ENCODE measurements around the gene BNIP5.
"Not testable (repeated sequence)": the region's sequence is repeated elsewhere in the genome, so short reads cannot be mapped to it uniquely, and the experiment has no call there.

BNIP5 gene

DNA sequence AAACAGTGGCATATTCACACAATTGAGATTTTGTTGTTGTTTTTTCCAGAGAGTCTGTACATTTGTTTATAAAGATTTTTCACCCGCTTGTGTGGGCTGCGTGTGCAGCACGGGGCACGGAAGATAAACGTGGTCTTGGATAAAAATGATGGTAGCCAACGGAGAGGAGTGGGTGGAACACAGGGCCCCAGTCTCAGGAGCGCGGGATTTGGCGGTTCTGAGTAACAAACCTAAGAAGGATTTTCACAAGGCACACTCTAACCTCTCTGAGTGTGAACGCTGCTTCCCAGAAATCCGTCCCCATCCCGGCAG lies 3.6 kb upstream of the BNIP5 start:
- Histone ChIP-seq H3K9ac (ENCODE audit: low read length in 2 of 2) (no peak overlapping the region), H3K27ac (ENCODE audit: low read length) (no peak overlapping the region), H3K36me3 (ENCODE audit: control insufficient read depth in 2 of 2, insufficient read depth in 2 of 2, low read length in 2 of 2) (no peaks in the 10 kb centered on the region), H3K4me3 (ENCODE audit: low read length in 2 of 2) (no peak overlapping the region), H3K27me3 (ENCODE audit: control insufficient read depth in 1 of 2, insufficient read depth in 2 of 2, low read length in 2 of 2) (peaks cover 7 to 12% of the 10 kb centered on the region in 2 donors), H3K4me1 (ENCODE audit: control insufficient read depth, insufficient read depth, low read length) (peaks cover 4% of the 10 kb centered on the region), H3K9me3 (ENCODE audit: control insufficient read depth in 2 of 2, low read length in 2 of 2) (no peaks in the 10 kb centered on the region)

DNA sequence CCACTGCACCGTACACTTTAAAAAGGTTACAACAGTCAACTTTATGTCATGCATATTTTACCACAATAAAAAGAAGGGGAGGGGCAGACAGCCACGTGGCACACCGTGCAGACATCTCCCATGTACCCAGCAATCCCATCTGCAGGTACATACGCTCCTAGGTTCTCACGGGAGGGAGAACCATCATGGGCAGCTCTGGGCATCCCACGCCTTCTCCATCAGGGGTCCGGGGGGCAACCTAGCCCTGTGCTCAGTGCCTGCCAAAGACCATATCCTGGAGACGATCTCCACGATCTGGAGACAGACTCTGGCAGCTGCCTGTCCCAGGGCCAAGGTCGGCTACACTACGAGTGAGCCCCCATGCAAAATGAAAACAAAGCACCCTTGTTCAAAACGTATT lies 2.5 kb upstream of the BNIP5 start:
- peaks cover 7 to 15% of the 10 kb centered on the region in 2 donors for H3K27me3 ChIP-seq (ENCODE audit: control insufficient read depth in 1 of 2, insufficient read depth in 2 of 2, low read length in 2 of 2)
- no peaks in the 10 kb centered on the region for H3K9me3 ChIP-seq (ENCODE audit: control insufficient read depth in 2 of 2, low read length in 2 of 2)
- H3K9ac ChIP-seq (ENCODE audit: low read length in 2 of 2), result no peak overlapping the region
- no peaks in the 10 kb centered on the region for H3K36me3 ChIP-seq (ENCODE audit: control insufficient read depth in 2 of 2, insufficient read depth in 2 of 2, low read length in 2 of 2)
- peaks cover 4% of the 10 kb centered on the region for H3K4me1 ChIP-seq (ENCODE audit: control insufficient read depth, insufficient read depth, low read length)
- H3K4me3 ChIP-seq (ENCODE audit: low read length in 2 of 2), result no peak overlapping the region
- no peak overlapping the region for H3K27ac ChIP-seq (ENCODE audit: low read length)

DNA sequence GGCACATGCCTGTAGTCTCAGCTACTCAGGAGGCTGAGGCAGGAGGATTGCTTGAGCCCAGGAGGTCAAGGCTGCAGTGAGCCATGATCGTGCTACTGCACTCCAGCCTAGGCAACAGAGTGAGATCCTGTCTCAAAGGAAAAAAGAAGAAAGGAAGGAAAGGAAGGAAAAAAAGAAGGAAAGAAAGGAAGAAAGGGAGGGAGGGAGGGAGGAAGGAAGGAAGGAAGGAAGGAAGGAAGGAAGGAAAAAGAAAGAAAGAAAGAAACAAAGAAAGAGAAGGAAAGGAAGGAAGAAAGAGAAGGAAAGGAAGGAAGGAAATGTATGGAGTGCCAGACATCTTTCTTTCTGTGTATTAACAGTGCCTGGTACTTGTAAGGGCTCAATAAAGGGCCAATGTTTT lies 1.5 kb upstream of the BNIP5 start:
- not testable (repeated sequence) for H3K36me3 ChIP-seq (ENCODE audit: control insufficient read depth in 2 of 2, insufficient read depth in 2 of 2, low read length in 2 of 2); H3K27ac ChIP-seq (ENCODE audit: low read length); H3K4me3 ChIP-seq (ENCODE audit: low read length in 2 of 2); H3K9ac ChIP-seq (ENCODE audit: low read length in 2 of 2); H3K4me1 ChIP-seq (ENCODE audit: control insufficient read depth, insufficient read depth, low read length); H3K9me3 ChIP-seq (ENCODE audit: control insufficient read depth in 2 of 2, low read length in 2 of 2)
- H3K27me3 ChIP-seq (ENCODE audit: control insufficient read depth in 1 of 2, insufficient read depth in 2 of 2, low read length in 2 of 2), result peaks cover 7 to 18% of the 10 kb centered on the region in 2 donors

DNA sequence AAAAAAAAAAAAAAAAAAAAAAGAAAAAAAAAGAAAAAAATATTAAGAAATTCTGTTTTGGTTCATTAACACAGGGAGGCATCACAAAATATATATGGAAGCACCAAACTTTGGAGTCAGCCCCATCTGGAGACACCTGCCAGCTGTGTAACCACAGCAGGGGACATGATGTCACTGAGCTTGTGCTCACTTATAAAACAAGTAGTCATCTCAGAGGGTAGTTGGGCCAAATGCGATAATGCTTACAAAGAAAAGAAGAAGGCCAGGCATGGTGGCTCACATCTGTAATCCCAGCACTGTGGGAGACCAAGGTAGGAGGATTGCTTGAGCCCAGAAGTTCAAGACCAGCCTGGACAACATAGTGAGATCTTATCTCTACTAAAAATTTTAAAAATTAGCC lies 1.1 kb upstream of the BNIP5 start:
- peaks cover 6% of the 10 kb centered on the region for H3K4me1 ChIP-seq (ENCODE audit: control insufficient read depth, insufficient read depth, low read length)
- no peak overlapping the region for H3K9ac ChIP-seq (ENCODE audit: low read length in 2 of 2)
- no peak overlapping the region for H3K4me3 ChIP-seq (ENCODE audit: low read length in 2 of 2)
- H3K36me3 ChIP-seq (ENCODE audit: control insufficient read depth in 2 of 2, insufficient read depth in 2 of 2, low read length in 2 of 2), result no peaks in the 10 kb centered on the region
- H3K27ac ChIP-seq (ENCODE audit: low read length), result no peak overlapping the region
- peaks cover 7 to 18% of the 10 kb centered on the region in 2 donors for H3K27me3 ChIP-seq (ENCODE audit: control insufficient read depth in 1 of 2, insufficient read depth in 2 of 2, low read length in 2 of 2)
- no peaks in the 10 kb centered on the region for H3K9me3 ChIP-seq (ENCODE audit: control insufficient read depth in 2 of 2, low read length in 2 of 2)

DNA sequence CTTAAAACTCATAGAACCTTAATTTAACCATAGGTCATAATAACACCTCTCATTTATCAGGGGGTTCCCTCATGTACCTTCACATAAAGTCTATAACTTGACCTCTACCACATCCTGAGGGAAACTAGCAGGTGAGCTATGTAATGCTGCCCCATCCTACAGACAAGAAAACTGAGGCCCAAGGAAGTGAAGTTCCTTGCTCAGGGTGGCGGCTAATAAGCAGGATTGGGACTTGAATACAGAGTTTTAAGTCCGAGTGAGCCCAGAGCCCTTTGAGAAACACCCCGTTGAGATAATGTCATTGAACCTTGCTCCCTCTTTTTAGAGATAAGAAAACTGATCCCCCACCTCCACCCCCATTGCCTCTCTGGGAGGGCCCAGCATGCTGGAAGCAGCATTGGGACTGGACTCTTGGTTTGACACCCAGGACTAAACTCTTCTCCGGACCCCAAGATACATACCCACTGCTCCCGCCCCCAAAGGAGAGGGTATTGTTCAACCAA lies 429 bp downstream of the BNIP5 start:
- Histone ChIP-seq H3K27ac (ENCODE audit: low read length) (no peak overlapping the region), H3K9ac (ENCODE audit: low read length in 2 of 2) (no peak overlapping the region), H3K4me1 (ENCODE audit: control insufficient read depth, insufficient read depth, low read length) (peaks cover 6% of the 10 kb centered on the region), H3K36me3 (ENCODE audit: control insufficient read depth in 2 of 2, insufficient read depth in 2 of 2, low read length in 2 of 2) (no peaks in the 10 kb centered on the region), H3K27me3 (ENCODE audit: control insufficient read depth in 1 of 2, insufficient read depth in 2 of 2, low read length in 2 of 2) (peaks cover 7 to 19% of the 10 kb centered on the region in 2 donors), H3K9me3 (ENCODE audit: control insufficient read depth in 2 of 2, low read length in 2 of 2) (no peaks in the 10 kb centered on the region), H3K4me3 (ENCODE audit: low read length in 2 of 2) (no peak overlapping the region)

DNA sequence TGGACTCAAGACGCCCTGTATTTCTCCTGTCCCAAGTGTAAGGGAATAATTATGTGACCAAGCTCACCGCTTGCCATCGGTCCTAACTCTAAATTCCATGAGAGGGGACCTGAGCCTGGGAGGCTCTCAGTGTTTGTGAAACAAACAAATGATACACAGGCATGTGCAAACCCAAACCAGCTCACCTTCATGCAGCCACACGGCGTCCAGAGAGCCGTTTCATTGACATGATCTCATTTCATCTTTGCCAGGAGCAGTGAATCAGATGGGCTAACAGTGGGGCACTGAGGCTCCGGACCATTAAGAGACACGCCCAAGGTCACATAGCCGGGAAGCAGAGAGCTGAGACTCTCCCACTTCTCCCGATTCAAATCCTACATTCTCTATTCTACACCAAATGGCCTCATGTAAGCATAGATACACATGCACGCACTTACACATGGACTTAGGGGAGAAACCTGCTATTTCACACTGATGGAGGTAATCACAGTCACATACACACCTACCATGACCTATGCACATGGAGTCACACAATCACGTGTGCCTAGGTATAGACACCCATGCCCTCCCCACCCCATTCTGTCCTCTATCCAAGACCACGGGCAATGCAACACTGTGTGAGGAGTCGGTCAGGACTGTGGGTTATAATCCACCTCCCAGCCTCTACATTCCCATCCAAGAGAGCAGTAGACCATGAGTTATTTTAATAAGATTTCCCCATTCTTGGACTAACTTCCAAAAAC lies 1.1 kb downstream of the BNIP5 start:
- Histone ChIP-seq H3K27ac (ENCODE audit: low read length) (no peak overlapping the region), H3K27me3 (ENCODE audit: control insufficient read depth in 1 of 2, insufficient read depth in 2 of 2, low read length in 2 of 2) (peaks cover 7 to 17% of the 10 kb centered on the region in 2 donors), H3K4me1 (ENCODE audit: control insufficient read depth, insufficient read depth, low read length) (peaks cover 3% of the 10 kb centered on the region), H3K4me3 (ENCODE audit: low read length in 2 of 2) (no peak overlapping the region), H3K9me3 (ENCODE audit: control insufficient read depth in 2 of 2, low read length in 2 of 2) (no peaks in the 10 kb centered on the region), H3K9ac (ENCODE audit: low read length in 2 of 2) (no peak overlapping the region), H3K36me3 (ENCODE audit: control insufficient read depth in 2 of 2, insufficient read depth in 2 of 2, low read length in 2 of 2) (no peaks in the 10 kb centered on the region)

DNA sequence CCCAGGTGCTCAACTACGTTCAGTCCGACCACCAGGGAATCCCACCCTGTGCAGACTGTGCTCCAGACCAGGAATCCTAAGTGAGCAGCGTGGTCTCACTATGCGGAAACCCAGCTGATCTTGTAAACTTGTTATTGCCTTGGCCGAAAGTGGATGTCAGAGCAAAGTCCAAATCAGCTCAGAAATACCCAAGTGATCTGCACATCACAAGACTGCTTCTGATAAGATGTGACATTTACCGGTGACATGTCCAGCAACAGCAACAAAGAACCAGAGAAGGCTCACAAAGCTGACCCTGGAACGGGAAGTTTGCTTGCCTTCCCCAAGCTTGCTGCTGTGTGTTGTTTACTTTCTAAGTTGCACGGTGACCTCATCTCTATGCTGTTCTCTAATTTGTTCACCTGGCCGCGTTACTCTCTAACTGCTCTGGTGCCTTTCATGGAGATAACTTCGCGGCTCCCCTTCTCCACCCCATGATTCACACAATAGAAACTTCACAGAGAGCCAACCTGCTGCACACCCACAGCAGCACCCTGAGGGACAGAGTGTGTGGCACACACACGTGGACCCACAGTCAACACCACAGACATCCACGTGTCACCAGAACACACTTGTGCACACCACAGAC lies 1.7 kb downstream of the BNIP5 start:
- no peaks in the 10 kb centered on the region for H3K9me3 ChIP-seq (ENCODE audit: control insufficient read depth in 2 of 2, low read length in 2 of 2)
- H3K27me3 ChIP-seq (ENCODE audit: control insufficient read depth in 1 of 2, insufficient read depth in 2 of 2, low read length in 2 of 2), result peaks cover 7 to 20% of the 10 kb centered on the region in 2 donors
- H3K4me1 ChIP-seq (ENCODE audit: control insufficient read depth, insufficient read depth, low read length), result peaks cover 2% of the 10 kb centered on the region
- no peak overlapping the region for H3K27ac ChIP-seq (ENCODE audit: low read length)
- no peak overlapping the region for H3K9ac ChIP-seq (ENCODE audit: low read length in 2 of 2)
- no peak overlapping the region for H3K4me3 ChIP-seq (ENCODE audit: low read length in 2 of 2)
- H3K36me3 ChIP-seq (ENCODE audit: control insufficient read depth in 2 of 2, insufficient read depth in 2 of 2, low read length in 2 of 2), result no peaks in the 10 kb centered on the region

DNA sequence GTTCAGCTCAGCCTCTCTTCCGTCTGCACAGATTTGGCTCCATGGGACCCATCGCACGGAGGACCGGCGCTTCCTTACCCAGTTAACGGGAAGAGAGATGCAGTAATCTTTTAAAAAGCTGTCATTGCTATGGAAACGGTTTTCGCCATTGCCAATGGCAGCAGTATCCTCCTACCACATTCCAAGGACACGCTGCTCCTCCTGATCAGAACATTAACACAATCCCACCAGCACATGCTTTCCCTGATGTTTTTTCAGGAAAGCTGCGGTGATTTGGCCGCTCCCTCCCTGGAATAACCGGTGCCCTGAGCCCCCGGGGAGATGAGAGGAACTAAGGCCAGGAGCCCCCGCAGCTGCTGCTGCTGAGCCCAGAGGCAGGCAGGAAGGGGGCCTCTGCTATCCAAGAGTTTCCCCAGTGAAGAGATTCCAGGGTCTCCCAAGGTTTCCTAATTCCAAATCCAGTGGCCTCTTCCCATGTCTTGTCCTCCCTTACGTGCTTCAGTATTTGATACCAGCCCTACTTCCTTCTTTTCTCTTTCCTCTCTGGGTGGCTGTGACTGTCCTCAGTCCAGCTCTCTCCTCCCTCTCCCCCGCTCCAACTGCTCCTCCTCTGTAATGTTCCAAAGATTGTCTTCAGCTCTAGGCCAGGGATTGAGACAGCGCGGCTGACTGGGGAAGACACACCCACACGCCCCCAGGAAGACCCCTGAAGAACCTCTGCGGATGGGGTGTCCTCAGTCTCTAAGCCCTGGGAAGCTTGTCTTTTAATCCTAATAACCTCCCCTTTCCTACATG lies 2.6 kb downstream of the BNIP5 start:
- H3K9me3 ChIP-seq (ENCODE audit: control insufficient read depth in 2 of 2, low read length in 2 of 2), result no peaks in the 10 kb centered on the region
- no peak overlapping the region for H3K27ac ChIP-seq (ENCODE audit: low read length)
- no peaks in the 10 kb centered on the region for H3K36me3 ChIP-seq (ENCODE audit: control insufficient read depth in 2 of 2, insufficient read depth in 2 of 2, low read length in 2 of 2)
- peaks cover 7 to 20% of the 10 kb centered on the region in 2 donors for H3K27me3 ChIP-seq (ENCODE audit: control insufficient read depth in 1 of 2, insufficient read depth in 2 of 2, low read length in 2 of 2)
- peaks cover 2% of the 10 kb centered on the region for H3K4me1 ChIP-seq (ENCODE audit: control insufficient read depth, insufficient read depth, low read length)
- peak overlapping the region in 1 of 2 donors; percentile 5 for H3K9ac ChIP-seq (ENCODE audit: low read length in 2 of 2)
- H3K4me3 ChIP-seq (ENCODE audit: low read length in 2 of 2), result peak overlapping the region in 1 of 2 donors; percentile 29

DNA sequence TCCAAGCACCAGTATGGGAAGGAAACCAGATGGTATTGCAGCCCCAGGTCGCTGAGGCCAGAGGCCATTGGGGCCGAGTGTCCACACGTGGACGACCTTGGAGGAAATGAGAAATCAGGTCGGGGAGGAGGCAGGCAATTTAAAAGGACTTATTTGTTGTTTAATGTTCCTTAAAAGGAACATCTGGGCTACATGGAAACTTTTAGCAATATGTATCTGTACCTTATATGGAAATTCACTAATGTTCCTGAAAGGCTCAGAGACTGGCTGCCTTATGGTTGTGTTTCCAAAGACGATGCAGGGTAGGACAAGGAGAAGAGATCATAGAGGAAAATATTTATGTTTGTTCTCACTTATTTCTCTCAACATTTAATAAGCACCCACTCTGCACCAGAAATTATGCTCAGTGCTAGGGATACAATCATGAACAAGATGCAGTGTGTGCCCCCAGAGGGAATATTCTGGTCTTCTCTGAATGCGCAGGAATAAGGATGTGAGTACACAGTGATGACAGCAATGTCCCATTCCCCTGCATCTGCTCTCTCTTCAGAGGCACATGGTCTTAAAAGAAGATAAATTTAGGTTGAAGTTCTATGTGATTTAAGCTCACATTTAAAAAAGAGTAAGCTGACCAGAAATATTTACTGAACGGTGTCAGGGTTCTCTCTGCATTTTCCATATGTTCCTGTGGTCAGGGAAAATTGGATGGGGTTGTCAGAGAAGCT lies 3.4 kb downstream of the BNIP5 start:
- no peak overlapping the region for H3K9ac ChIP-seq (ENCODE audit: low read length in 2 of 2)
- H3K9me3 ChIP-seq (ENCODE audit: control insufficient read depth in 2 of 2, low read length in 2 of 2), result no peaks in the 10 kb centered on the region
- H3K4me3 ChIP-seq (ENCODE audit: low read length in 2 of 2), result no peak overlapping the region
- no peak overlapping the region for H3K27ac ChIP-seq (ENCODE audit: low read length)
- peaks cover 2% of the 10 kb centered on the region for H3K4me1 ChIP-seq (ENCODE audit: control insufficient read depth, insufficient read depth, low read length)
- H3K36me3 ChIP-seq (ENCODE audit: control insufficient read depth in 2 of 2, insufficient read depth in 2 of 2, low read length in 2 of 2), result no peaks in the 10 kb centered on the region
- H3K27me3 ChIP-seq (ENCODE audit: control insufficient read depth in 1 of 2, insufficient read depth in 2 of 2, low read length in 2 of 2), result peaks cover 7 to 20% of the 10 kb centered on the region in 2 donors

DNA sequence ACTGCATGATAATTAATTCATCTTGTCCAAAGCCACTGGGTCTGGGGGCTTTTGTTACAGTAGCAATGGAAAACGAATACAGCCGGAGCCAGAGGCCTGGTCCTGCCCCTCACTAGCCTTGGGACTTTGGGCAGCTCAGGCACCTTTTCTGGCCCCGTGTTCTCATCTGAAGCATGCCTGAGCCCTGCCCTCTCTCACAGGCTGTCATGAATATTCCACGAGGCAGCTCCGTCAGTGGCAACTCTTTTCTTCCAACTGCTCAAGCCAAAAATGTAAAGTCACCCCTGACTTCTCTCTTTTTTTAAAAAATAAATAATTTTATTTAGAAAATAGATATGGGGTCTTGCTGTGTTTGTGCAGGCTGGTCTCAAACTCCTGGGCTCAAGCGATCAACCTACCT lies 5.3 kb downstream of the BNIP5 start:
- peaks cover 7 to 15% of the 10 kb centered on the region in 2 donors for H3K27me3 ChIP-seq (ENCODE audit: control insufficient read depth in 1 of 2, insufficient read depth in 2 of 2, low read length in 2 of 2)
- H3K4me1 ChIP-seq (ENCODE audit: control insufficient read depth, insufficient read depth, low read length), result peaks cover 2% of the 10 kb centered on the region
- no peak overlapping the region for H3K27ac ChIP-seq (ENCODE audit: low read length)
- H3K9ac ChIP-seq (ENCODE audit: low read length in 2 of 2), result no peak overlapping the region
- no peaks in the 10 kb centered on the region for H3K9me3 ChIP-seq (ENCODE audit: control insufficient read depth in 2 of 2, low read length in 2 of 2)
- H3K4me3 ChIP-seq (ENCODE audit: low read length in 2 of 2), result no peak overlapping the region
- no peaks in the 10 kb centered on the region for H3K36me3 ChIP-seq (ENCODE audit: control insufficient read depth in 2 of 2, insufficient read depth in 2 of 2, low read length in 2 of 2)

Measured in stomach smooth muscle (tissue), 2 donors.